ENCODE results near the gene FAM131A. TPM values are rescaled to one million over a fixed set of nuclear protein-coding genes. Genes with fewer than 3 reads are reported as not detected.

FAM131A gene
- polyA plus RNA-seq, 1 donor (not counting 4 experiments of a cell fraction or from before 2014, with no cell fraction given) = 10.8 TPM

GRCh38 chr3:184357248-184358123 is 20.1 kb downstream of the FAM131A start:
- TF ChIP-seq, protein P1, sequence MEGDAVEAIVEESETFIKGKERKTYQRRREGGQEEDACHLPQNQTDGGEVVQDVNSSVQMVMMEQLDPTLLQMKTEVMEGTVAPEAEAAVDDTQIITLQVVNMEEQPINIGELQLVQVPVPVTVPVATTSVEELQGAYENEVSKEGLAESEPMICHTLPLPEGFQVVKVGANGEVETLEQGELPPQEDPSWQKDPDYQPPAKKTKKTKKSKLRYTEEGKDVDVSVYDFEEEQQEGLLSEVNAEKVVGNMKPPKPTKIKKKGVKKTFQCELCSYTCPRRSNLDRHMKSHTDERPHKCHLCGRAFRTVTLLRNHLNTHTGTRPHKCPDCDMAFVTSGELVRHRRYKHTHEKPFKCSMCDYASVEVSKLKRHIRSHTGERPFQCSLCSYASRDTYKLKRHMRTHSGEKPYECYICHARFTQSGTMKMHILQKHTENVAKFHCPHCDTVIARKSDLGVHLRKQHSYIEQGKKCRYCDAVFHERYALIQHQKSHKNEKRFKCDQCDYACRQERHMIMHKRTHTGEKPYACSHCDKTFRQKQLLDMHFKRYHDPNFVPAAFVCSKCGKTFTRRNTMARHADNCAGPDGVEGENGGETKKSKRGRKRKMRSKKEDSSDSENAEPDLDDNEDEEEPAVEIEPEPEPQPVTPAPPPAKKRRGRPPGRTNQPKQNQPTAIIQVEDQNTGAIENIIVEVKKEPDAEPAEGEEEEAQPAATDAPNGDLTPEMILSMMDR (optimal IDR thresholded peaks at IDR 0.05 in 1 of 3, IDR thresholded peaks at IDR 0.05 in 1 of 3, conservative IDR thresholded peaks at IDR 0.05 in 1 of 3; ENCODE audit: extremely low read depth in 1 of 3, insufficient read depth in 2 of 3, low read length in 3 of 3) = no peak
- TF ChIP-seq EZH2 (IDR thresholded peaks at IDR 0.05; ENCODE audit: low read length) = no peak
- dilution Hi-C loops (cut with MboI; ENCODE audit: extremely low pct_ligation_motif_present, low sequenced_read_pairs) = no loop called here
- H3K4me2 ChIP-seq (ENCODE audit: control insufficient read depth, extremely low read depth, insufficient read depth, low read depth, low read length) = no peak overlapping the region
- H3K9me1 ChIP-seq (ENCODE audit: control insufficient read depth, extremely low read depth, insufficient read depth, low read length) = no peaks in the 10 kb centered on the region
- no peak overlapping the region for H3K9ac ChIP-seq (ENCODE audit: control insufficient read depth, extremely low read depth, insufficient read depth, low read length)
- peaks cover 1% of the 10 kb centered on the region for H3K79me2 ChIP-seq (ENCODE audit: control insufficient read depth, insufficient read depth, low read length)
- FAIRE-seq (no peak), DNase-seq (ENCODE audit: low read depth, low spot score) (no peak)
- no peaks in the 10 kb centered on the region for H3K27me3 ChIP-seq (ENCODE audit: control insufficient read depth, extremely low read depth, insufficient read depth, low read length)
- H3K27ac ChIP-seq (ENCODE audit: control insufficient read depth, insufficient read depth, low read length) = no peak overlapping the region
- H3K4me3 ChIP-seq (ENCODE audit: control insufficient read depth in 2 of 3, extremely low read depth in 1 of 3, insufficient read depth in 2 of 3, low read depth in 1 of 3, low read length in 3 of 3) = no peak overlapping the region
- H3K9me3 ChIP-seq (ENCODE audit: control insufficient read depth, low read depth, low read length) = no peaks in the 10 kb centered on the region
- peaks cover 4 to 11% of the 10 kb centered on the region in 2 experiments for H3K36me3 ChIP-seq (ENCODE audit: control insufficient read depth in 2 of 2, extremely low read depth in 1 of 2, insufficient read depth in 2 of 2, low read length in 2 of 2)
- no peaks in the 10 kb centered on the region for H4K20me1 ChIP-seq (ENCODE audit: control insufficient read depth, extremely low read depth, insufficient read depth, low read length)
- peaks cover 9% of the 10 kb centered on the region for H3K4me1 ChIP-seq (ENCODE audit: control insufficient read depth, extremely low read depth, insufficient read depth, low read length)
- no peak overlapping the region for H2AFZ ChIP-seq (ENCODE audit: control insufficient read depth, low read length)

DNA sequence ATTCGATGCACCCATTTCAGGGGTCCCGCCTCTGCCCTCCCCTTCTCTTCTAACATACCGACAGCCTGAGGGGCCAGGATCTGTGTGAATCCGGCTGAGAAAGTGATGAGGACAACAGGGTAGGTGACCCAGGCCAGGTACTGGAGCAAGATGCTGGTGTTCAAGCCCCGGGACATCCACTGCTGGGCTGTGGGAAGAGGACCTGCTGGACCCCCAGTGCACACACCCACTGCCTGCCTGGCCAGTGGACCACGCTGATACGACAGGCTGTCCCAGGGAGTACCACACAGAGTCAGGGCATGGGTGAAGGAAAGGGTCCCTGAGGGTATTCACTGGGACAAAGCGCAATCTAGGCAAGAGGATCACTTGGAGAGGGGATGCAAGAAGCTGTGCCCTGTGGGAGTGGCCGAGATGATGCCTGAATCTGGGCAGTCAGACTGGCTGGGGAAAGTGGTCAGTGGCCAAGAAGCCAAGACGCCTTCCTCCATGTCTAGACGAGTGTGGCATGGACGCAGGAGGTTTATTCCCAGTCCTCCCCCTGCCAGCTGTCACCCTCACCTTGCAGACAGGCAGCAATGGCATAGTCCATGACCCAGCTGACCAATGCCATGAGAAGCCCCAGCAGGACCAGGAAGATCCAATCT is 20.8 kb downstream of the FAM131A start:
- H3K4me2 ChIP-seq (ENCODE audit: control insufficient read depth, extremely low read depth, insufficient read depth, low read depth, low read length) = no peak overlapping the region
- peaks cover 2% of the 10 kb centered on the region for H3K79me2 ChIP-seq (ENCODE audit: control insufficient read depth, insufficient read depth, low read length)
- H3K36me3 ChIP-seq (ENCODE audit: control insufficient read depth in 2 of 2, extremely low read depth in 1 of 2, insufficient read depth in 2 of 2, low read length in 2 of 2) = peaks cover 3 to 9% of the 10 kb centered on the region in 2 experiments
- no peak overlapping the region for H3K27ac ChIP-seq (ENCODE audit: control insufficient read depth, insufficient read depth, low read length)
- no peaks in the 10 kb centered on the region for H3K9me1 ChIP-seq (ENCODE audit: control insufficient read depth, extremely low read depth, insufficient read depth, low read length)
- H3K4me1 ChIP-seq (ENCODE audit: control insufficient read depth, extremely low read depth, insufficient read depth, low read length) = peaks cover 9% of the 10 kb centered on the region
- dilution Hi-C loops (cut with MboI; ENCODE audit: extremely low pct_ligation_motif_present, low sequenced_read_pairs) = no loop called here
- no peak overlapping the region for H2AFZ ChIP-seq (ENCODE audit: control insufficient read depth, low read length)
- FAIRE-seq (no peak), DNase-seq (ENCODE audit: low read depth, low spot score) (no peak)
- no peaks in the 10 kb centered on the region for H3K9me3 ChIP-seq (ENCODE audit: control insufficient read depth, low read depth, low read length)
- no peaks in the 10 kb centered on the region for H3K27me3 ChIP-seq (ENCODE audit: control insufficient read depth, extremely low read depth, insufficient read depth, low read length)
- no peaks in the 10 kb centered on the region for H4K20me1 ChIP-seq (ENCODE audit: control insufficient read depth, extremely low read depth, insufficient read depth, low read length)
- no peak overlapping the region for H3K4me3 ChIP-seq (ENCODE audit: control insufficient read depth in 2 of 3, extremely low read depth in 1 of 3, insufficient read depth in 2 of 3, low read depth in 1 of 3, low read length in 3 of 3)
- no peak overlapping the region for H3K9ac ChIP-seq (ENCODE audit: control insufficient read depth, extremely low read depth, insufficient read depth, low read length)
- TF ChIP-seq, protein P1 (optimal IDR thresholded peaks at IDR 0.05 in 1 of 3, IDR thresholded peaks at IDR 0.05 in 1 of 3, conservative IDR thresholded peaks at IDR 0.05 in 1 of 3; ENCODE audit: extremely low read depth in 1 of 3, insufficient read depth in 2 of 3, low read length in 3 of 3) = no peak
- TF ChIP-seq EZH2 (IDR thresholded peaks at IDR 0.05; ENCODE audit: low read length) = no peak
